GM20000 (cell line): Measurements from ENCODE around the gene LRFN3.
A peak's percentile ranks its signal among the peaks of the same experiment; 100 is the strongest.

Source experiments
- DNase-seq: peaks from one replicate; pipeline ENCODE4 v3.0.0; 2012; ENCODE audit warnings: low spot score
- TF ChIP-seq, protein P1 (sequence below): IDR thresholded peaks from 2 replicates; pipeline ENCODE4 v1.5.1; 2012; ENCODE audit warnings: mild to moderate bottlenecking, control low read depth; ENCODE audit errors: extremely low read depth, missing control alignments

LRFN3 gene

GRCh38 chr19:35895911-35896642, 40.1 kb upstream of the LRFN3 start:
- TF ChIP-seq, protein P1, sequence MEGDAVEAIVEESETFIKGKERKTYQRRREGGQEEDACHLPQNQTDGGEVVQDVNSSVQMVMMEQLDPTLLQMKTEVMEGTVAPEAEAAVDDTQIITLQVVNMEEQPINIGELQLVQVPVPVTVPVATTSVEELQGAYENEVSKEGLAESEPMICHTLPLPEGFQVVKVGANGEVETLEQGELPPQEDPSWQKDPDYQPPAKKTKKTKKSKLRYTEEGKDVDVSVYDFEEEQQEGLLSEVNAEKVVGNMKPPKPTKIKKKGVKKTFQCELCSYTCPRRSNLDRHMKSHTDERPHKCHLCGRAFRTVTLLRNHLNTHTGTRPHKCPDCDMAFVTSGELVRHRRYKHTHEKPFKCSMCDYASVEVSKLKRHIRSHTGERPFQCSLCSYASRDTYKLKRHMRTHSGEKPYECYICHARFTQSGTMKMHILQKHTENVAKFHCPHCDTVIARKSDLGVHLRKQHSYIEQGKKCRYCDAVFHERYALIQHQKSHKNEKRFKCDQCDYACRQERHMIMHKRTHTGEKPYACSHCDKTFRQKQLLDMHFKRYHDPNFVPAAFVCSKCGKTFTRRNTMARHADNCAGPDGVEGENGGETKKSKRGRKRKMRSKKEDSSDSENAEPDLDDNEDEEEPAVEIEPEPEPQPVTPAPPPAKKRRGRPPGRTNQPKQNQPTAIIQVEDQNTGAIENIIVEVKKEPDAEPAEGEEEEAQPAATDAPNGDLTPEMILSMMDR = no peak
- no peak for DNase-seq

- TF ChIP-seq, protein P1 = no peak
- DNase-seq = no peak
Observed at GRCh38 chr19:35896643-35897040, 39.5 kb upstream of the LRFN3 start.

- TF ChIP-seq, protein P1 = no peak
- no peak for DNase-seq
Observed at GRCh38 chr19:35897706-35898451, 38.3 kb upstream of the LRFN3 start.

DNA sequence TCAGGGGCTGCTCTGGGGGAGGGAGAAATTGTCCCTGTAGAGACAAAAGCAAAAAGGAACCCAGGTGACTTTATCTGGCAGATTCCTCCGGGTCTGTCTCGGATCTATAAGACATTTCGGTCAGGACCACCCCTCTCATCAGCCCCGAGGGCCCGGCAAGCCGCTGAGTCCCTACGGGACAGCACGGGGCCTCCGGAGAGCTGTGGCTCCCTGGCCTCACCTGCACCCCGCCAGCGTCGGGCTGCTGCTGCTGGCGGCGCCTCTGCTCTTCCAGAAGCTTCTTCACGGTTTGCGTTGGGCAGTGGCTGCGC, 37.7 kb upstream of the LRFN3 start:
- TF ChIP-seq, protein P1 = no peak
- no peak for DNase-seq

DNA sequence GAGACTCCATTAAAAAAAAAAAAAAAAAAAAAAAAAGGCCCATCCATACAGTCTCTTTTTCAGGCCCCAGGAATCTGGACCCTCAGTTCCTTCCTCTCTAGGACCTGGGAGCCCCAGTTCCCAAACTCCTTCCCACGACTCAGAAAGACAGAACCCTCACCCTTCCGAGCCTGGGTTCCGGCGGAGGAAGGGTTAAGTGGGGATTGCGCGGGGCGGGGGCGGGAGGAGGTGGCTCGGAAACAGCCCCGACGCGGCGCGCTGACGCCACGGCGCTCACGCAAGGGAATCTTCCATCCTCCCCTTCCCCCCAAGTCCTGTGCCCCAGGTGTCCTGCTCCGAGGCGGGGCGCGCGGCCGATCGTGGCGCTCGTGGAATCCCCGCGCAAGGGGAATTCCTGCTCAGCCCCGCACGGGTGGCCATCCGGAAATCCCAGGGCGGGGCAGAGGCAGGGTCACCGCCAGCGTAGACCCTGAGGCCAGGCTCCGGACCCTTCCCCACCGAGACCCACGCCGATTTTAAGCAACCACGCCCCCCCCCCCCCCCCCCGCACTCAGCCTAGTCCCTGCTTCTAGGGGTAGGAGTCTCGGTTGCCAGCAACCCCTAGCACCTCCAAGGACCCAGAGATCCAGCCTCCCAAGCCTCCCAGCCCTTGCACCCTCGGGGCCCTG, 36.5 kb upstream of the LRFN3 start:
- peak; percentile 94 for DNase-seq
- TF ChIP-seq, protein P1 = no peak

GRCh38 chr19:35901055-35901644, 35.0 kb upstream of the LRFN3 start:
- TF ChIP-seq, protein P1 = no peak
- DNase-seq = no peak
